ELF-1 (cell line): Measurements from ENCODE around the gene CYP19A1.

Experiments
- DNase-seq: peaks from one replicate; pipeline ENCODE4 v3.0.0-alpha.2; 2016; ENCODE audit warnings: low read depth, low spot score

The CYP19A1 gene

DNA sequence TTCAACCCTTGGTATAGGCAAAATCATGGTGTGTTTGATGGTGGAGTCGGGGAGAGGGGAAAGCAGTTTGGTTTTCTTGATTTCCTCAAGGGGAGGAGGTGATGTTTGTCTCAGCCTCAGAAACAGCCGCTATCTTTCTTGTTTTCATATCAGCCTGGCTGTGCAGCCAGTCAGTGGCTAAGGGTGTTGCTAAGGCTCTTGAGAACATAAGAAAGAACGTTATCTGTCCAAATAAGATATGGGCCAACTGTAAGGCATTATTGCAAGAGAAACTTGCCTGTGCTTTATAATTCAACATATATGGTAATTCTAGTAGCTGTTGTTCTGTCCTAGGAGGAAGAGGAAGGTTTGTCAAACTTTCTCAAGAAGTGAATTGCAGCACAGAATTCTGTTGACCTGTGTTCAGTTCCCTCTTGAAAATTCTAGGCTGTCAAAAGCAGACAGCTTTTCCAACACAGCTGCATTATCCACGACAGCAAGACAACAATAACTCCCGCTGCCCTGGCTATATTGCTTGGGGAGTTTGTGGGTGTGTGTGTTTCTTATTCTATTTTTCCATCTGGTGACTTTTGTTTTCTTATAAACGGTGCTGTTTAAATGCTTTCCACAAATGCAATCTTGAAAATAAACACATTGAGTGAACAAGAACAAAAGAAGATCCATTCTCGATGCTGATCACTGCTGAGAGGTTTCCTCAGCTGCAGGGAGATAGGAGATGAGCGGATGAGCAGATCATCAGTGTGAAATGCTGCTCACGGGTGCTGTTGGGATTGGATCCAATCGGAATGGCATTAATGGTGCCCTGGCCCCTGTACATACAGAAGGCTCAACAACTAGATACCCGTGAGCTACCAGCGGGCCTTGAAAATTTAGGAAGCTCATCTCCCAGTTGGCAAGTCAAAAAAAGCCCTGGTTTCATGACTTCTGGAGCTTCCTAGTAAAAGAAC, 152.9 kb downstream of the CYP19A1 start:
- DNase-seq, result no peak

DNA sequence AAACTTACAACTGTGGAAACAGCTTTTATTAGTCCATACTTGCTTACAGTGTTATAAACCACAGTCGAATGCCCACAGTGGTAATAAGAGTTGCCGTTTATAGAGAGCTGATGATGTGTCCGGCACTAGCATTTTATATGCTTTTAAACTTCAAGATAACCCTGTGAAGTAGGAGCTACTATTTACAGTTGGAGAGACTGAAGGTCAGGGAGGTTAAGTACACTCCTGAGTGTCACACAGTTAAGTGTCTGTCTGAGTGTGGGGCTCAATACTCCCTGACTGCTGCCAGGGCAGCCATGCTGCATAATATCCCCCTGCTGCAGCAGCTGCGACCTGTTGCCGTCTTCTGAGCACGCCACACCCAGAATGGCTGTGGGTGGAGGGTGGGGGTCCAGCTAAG, 153.8 kb downstream of the CYP19A1 start:
- DNase-seq, result no peak

GRCh38 chr15:51183076-51183475, 155.3 kb downstream of the CYP19A1 start:
- no peak for DNase-seq

DNA sequence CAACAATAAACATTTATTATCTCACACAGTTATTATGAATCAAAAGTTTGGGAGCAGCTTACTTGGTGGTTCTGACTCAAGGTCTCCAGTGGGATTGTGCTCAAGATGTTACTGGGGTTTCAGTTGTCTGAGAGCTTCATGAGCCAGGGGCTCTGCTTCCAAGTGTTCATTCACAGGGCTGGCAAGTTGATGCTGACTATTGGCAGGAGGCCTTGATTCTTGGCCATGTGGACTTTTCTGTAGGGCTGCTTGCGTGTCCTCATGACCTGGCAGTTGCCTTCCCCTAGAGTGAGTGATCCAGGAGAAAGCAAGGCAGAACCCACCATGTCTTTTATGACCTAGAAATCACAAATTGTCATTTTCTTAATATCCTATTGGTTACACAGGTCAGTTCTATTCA, 156.5 kb downstream of the CYP19A1 start:
- DNase-seq, result no peak

- DNase-seq, result no peak
Measured at GRCh38 chr15:51181221-51181620, 157.2 kb downstream of the CYP19A1 start.

- no peak for DNase-seq
Measured at GRCh38 chr15:51180534-51180933, 157.9 kb downstream of the CYP19A1 start.

DNA sequence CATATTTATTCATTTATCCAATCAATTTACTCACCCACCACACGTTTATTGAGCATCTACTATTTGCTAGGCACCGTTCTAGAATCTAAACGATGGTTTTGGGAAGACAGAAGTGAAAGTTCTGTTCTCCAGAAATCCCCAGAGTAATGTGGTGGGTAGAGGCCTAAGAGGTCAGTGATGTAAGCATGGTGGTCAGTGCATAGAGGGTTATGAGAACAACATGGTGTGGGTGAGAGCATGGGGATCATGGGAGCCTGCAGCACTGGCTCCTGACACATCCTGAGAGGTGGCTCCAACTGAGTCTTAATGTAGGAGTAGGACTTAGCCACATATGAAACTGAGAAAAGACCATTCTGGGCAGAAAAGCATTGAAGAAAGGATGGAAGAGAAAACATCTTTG, 158.4 kb downstream of the CYP19A1 start:
- DNase-seq, result no peak

GRCh38 chr15:51172193-51172592, 166.2 kb downstream of the CYP19A1 start:
- no peak for DNase-seq

- DNase-seq, result no peak
Measured at GRCh38 chr15:51171634-51171932, 166.8 kb downstream of the CYP19A1 start.

GRCh38 chr15:51170882-51171633, 167.3 kb downstream of the CYP19A1 start:
- DNase-seq, result no peak

DNA sequence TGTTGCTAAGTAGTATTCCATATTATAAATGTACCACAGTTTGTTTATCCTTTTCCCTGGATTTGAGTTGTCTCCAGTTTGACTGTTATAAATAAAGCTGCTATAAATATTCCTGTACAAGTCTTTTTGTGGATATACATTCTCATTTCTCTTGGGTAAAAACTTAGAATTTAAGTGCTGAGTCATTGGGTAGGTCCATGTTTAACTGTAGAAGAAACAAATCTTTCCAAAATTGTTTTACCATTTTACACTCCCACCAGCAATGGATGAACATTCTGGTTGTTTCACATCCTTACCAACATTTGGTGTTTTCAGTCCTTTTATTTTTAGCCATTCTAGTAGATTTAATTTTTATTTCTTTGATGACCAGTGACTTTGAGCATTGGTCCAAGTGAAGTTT, 169.7 kb downstream of the CYP19A1 start:
- DNase-seq, result no peak

GRCh38 chr15:51163843-51164242, 174.6 kb downstream of the CYP19A1 start:
- peak; percentile 34 for DNase-seq

DNA sequence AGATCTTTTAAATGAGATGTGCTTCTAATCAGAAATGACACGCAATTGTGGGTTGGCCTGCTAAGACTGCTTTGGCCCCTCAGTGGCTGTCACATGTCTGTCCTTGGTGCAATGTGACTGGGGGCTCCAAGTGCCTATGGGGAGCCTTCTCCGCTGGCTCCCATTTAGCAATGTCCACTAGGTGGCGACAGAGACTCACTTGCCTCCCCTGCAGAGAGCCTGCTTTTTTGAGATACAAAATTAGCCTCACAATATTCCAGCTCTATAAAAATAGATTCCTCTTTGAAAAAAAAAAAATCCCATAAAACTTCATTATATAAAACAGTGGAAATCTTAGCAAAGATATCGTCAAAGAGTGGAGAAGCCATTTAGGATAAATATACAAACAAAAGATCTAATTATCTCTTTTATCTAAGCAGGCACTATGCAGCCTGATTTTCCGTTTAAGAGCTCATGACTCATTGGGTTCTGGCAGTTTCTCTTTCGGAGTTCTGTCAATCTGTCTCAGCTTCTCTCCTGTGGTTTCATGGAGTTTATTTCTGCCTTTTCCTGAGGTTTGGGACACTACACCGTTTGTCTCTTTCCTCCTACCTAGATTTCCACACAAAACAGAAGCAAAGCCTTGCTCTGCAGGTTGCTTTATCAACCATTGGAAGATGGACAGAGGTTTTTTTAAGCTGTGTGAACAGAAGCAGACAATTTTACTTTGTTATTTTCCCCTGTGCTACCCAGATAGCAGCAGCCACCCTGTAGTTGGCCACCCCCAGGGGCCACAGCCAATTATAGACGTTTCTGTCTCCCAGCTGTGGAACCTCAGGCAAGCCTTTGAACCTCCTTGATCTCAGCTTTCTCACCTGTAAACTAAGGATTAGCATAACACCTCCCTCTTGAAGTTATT, 175.3 kb downstream of the CYP19A1 start:
- peak; percentile 87 for DNase-seq

GRCh38 chr15:51161491-51162220, 176.7 kb downstream of the CYP19A1 start:
- no peak for DNase-seq

DNA sequence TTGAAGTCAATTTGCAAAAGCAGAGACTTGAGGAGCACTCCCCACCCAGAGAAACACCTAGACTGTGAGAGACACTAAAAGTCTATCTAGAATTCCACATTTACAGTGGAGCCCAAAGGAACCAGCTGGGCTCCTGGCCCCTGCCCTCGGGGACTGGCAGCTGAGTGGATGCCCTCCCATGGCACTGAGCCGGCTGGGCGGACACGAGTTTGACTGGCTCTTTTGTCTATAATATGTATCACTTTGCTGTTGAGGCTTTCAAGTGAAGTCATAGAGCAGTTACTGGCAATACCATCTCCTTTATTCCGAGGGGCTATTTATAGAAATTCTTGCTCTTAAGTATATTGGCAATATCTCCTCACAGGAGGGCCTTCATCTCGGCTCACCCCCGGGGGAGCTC, 177.9 kb downstream of the CYP19A1 start:
- no peak for DNase-seq
